HL-60/S4 treated with phorbol 12-myristate 13-acetate at 8.2 ng/mL for 4 days and 3 days (cell line): ENCODE results near the gene CXorf49B.

Experiments used
- in situ Hi-C: fragments of 300-500 bp; cut with MboI; formaldehyde crosslinking; loops from 2 replicates; pipeline ENCODE4 v1.15.0; 2022; ENCODE audit warnings: low sequenced_read_pairs

Gene CXorf49B

GRCh38 chrX:71815121-71815905 lies 52.2 kb downstream of the CXorf49B start:
- in situ Hi-C loops = no loop called here

- in situ Hi-C loops = no loop called here
Measured at GRCh38 chrX:71815906-71816156, 52.7 kb downstream of the CXorf49B start.
